Ascending aorta (tissue), 2 donors: ENCODE results near the gene SLC26A8. TPM values are rescaled to one million over a fixed set of nuclear protein-coding genes. Genes with fewer than 3 reads are reported as not detected.
"Not testable (repeated sequence)": the region's sequence is repeated elsewhere in the genome, so short reads cannot be mapped to it uniquely, and the experiment has no call there.

Experiments
- DNase-seq, 2 donors: peaks; one replicate each; pipeline ENCODE4 v3.0.0-alpha.2; 2019; ENCODE audit warnings: low spot score in 2 of 2
- H3K27ac ChIP-seq, 2 donors: fragments of 200-600 bp; sonication (generic); one replicate each; pipeline ENCODE4 v1.5.1; 2016 to 2017; ENCODE audit warnings: mild to moderate bottlenecking in 1 of 2
- H3K27me3 ChIP-seq: fragments of 200-600 bp; sonication (generic); one replicate; pipeline ENCODE4 v1.5.1; 2017
- H3K36me3 ChIP-seq, 2 donors: fragments of 200-600 bp; sonication (generic); one replicate each; pipeline ENCODE4 v1.5.1; 2016
- H3K4me1 ChIP-seq, 2 donors: fragments of 200-600 bp; sonication (generic); one replicate each; pipeline ENCODE4 v1.5.1; 2016 to 2017; ENCODE audit warnings: mild to moderate bottlenecking in 1 of 2
- H3K4me3 ChIP-seq, 2 donors: fragments of 200-600 bp; sonication (generic); one replicate each; pipeline ENCODE4 v1.5.1; 2016 to 2017; ENCODE audit warnings: mild to moderate bottlenecking in 1 of 2
- H3K9me3 ChIP-seq, 2 donors: fragments of 200-600 bp; sonication (generic); one replicate each; pipeline ENCODE4 v1.5.1; 2016
- intact Hi-C: fragments of 100-400 bp; cut with DNase I; formaldehyde crosslinking; loops from one replicate; pipeline ENCODE4 v1.15.1; 2023
- total RNA-seq: library from RNA; depleted of rRNA; stranded (reverse); fragments of >200 nt; gene quantifications from one replicate; pipeline ENCODE4 v1.1.0, GENCODE V29; 2016
- TF ChIP-seq, protein P1 (sequence below), 3 experiments: fragments of 200-600 bp in 2 of 3; fragments of 450-650 bp in 1 of 3; sonication (generic) in 2 of 3; IDR thresholded peaks; one replicate each; pipeline ENCODE4 v1.5.1; 2016 to 2019; ENCODE audit warnings: antibody characterized with exemption in 3 of 3, mild to moderate bottlenecking in 1 of 3, moderate library complexity in 1 of 3

SLC26A8 gene
- total RNA-seq, 1 donor from 2014 or later: not detected

- intact Hi-C loops: no loop called here
- no peaks in the 10 kb centered on the region for H3K4me1 ChIP-seq
Measured at GRCh38 chr6:35943390-35943789, 81.1 kb downstream of the SLC26A8 start.

DNA sequence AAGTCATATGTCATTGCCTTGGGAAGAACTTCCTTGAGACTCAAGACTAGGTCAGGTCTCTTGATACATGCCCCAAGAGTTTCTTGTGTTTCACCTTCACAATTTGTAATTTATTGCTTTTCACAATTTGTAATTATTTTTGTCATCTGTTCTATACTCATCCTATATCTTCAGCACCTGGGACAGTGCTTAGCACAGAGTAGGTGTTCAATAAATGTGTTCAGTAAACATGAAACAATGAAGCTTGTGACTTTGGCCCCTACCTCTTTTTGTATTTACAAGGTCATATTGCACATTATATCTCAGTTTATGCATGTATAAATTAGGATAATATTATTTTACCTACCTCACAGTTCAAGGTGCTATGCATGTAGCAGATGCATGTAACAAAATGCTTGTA, 82.1 kb downstream of the SLC26A8 start:
- intact Hi-C loops: no loop called here
- no peak overlapping the region for H3K4me3 ChIP-seq
- TF ChIP-seq, protein P1, sequence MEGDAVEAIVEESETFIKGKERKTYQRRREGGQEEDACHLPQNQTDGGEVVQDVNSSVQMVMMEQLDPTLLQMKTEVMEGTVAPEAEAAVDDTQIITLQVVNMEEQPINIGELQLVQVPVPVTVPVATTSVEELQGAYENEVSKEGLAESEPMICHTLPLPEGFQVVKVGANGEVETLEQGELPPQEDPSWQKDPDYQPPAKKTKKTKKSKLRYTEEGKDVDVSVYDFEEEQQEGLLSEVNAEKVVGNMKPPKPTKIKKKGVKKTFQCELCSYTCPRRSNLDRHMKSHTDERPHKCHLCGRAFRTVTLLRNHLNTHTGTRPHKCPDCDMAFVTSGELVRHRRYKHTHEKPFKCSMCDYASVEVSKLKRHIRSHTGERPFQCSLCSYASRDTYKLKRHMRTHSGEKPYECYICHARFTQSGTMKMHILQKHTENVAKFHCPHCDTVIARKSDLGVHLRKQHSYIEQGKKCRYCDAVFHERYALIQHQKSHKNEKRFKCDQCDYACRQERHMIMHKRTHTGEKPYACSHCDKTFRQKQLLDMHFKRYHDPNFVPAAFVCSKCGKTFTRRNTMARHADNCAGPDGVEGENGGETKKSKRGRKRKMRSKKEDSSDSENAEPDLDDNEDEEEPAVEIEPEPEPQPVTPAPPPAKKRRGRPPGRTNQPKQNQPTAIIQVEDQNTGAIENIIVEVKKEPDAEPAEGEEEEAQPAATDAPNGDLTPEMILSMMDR (IDR thresholded peaks at IDR 0.05): no peak
- no peak for DNase-seq
- H3K9me3 ChIP-seq: no peaks in the 10 kb centered on the region
- H3K36me3 ChIP-seq: no peaks in the 10 kb centered on the region
- no peak overlapping the region for H3K27ac ChIP-seq
- no peaks in the 10 kb centered on the region for H3K4me1 ChIP-seq
- no peaks in the 10 kb centered on the region for H3K27me3 ChIP-seq

More at GRCh38 chr6:35943390-35943789, 81.1 kb downstream of the SLC26A8 start:
- DNase-seq: no peak
- Histone ChIP-seq H3K9me3 (no peaks in the 10 kb centered on the region), H3K4me3 (no peak overlapping the region), H3K27me3 (no peaks in the 10 kb centered on the region), H3K36me3 (no peaks in the 10 kb centered on the region), H3K27ac (no peak overlapping the region)
- TF ChIP-seq, protein P1 (IDR thresholded peaks at IDR 0.05): no peak

- H3K27ac ChIP-seq, H3K27me3 ChIP-seq, H3K9me3 ChIP-seq, H3K36me3 ChIP-seq, H3K4me1 ChIP-seq, intact Hi-C loops, DNase-seq, H3K4me3 ChIP-seq: not testable (repeated sequence)
Measured at GRCh38 chr6:35941170-35941569, 83.3 kb downstream of the SLC26A8 start.

DNA sequence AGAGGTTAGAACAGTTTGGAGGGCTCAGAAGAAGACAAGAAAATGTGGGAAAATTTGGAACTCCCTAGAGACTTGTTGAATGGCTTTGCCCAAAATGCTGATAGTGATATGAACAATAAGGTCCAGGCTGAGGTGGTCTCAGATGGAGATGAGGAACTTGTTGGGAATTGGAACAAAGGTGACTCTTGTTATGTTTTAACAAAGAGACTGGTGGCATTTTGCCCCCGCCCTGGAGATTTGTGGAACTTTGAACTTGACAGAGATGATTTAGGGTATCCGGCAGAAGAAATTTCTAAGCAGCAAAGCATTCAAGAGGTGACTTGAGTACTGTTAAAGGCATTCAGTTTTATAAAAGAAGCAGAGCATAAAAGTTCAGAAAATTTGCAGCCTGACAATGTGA, 84.4 kb downstream of the SLC26A8 start:
- H3K4me3 ChIP-seq, H3K27me3 ChIP-seq, H3K9me3 ChIP-seq, H3K36me3 ChIP-seq, H3K27ac ChIP-seq, DNase-seq, H3K4me1 ChIP-seq, intact Hi-C loops: not testable (repeated sequence)

DNA sequence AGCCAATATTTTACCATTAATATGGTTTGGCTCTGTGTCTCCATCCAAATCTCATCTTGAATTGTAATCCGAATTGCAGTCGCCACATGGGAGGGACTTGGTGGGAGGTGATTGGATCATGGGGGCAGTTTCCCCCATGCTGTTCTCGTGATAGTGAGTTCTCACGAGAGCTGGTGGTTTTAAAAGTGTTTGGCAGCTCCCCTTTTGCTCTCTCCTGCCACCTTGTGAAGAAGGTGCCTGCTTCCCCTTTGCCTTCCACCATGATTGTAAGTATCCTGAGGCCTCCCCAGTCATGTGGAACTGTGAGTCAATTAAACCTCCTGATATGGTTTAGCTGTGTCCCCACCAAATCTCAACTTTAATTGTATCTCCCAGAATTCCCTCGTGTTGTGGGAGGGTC, 85.2 kb downstream of the SLC26A8 start:
- H3K9me3 ChIP-seq, H3K36me3 ChIP-seq, intact Hi-C loops, DNase-seq, H3K27me3 ChIP-seq, H3K4me1 ChIP-seq, H3K4me3 ChIP-seq, H3K27ac ChIP-seq: not testable (repeated sequence)

DNA sequence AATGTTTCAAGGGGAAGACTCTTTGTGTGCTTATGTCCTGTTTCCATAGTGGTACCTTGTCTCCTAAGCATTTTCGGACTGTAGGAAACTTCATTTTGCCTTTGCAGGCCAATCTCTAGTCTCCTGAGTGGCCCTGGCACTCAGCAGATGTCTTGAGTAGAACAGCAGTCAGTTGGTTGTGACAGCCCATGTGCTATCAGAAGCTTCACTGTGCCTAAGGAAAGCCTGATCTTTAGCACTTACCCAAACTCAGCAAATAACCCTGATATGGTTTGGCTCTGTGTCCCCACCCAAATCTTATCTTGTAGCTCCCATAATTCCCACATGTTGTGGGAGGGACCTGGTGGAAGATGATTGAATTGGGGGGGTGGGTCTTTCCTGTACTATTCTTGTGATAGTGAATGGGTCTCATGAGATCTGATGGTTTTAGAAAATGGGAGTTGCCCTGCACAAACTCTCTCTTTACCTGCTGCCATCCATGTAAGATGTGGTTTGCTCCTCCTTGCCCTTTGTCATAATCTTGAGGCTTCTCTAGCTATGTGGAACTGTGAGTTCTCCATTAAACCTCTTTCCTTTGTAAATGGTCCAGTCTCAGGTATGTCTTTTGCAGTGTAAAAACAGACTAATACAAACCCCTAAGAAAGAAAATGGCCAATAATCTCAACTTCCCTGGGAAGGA, 87.6 kb downstream of the SLC26A8 start:
- no peaks in the 10 kb centered on the region for H3K36me3 ChIP-seq
- TF ChIP-seq, protein P1 (IDR thresholded peaks at IDR 0.05): no peak
- intact Hi-C loops: no loop called here
- no peaks in the 10 kb centered on the region for H3K4me1 ChIP-seq
- no peaks in the 10 kb centered on the region for H3K9me3 ChIP-seq
- no peaks in the 10 kb centered on the region for H3K27me3 ChIP-seq
- DNase-seq: no peak
- no peak overlapping the region for H3K27ac ChIP-seq
- H3K4me3 ChIP-seq: no peak overlapping the region

- no peak for DNase-seq
- Histone ChIP-seq H3K27me3 (no peaks in the 10 kb centered on the region), H3K4me1 (no peaks in the 10 kb centered on the region), H3K9me3 (no peaks in the 10 kb centered on the region), H3K4me3 (no peak overlapping the region), H3K36me3 (no peaks in the 10 kb centered on the region), H3K27ac (no peak overlapping the region)
- TF ChIP-seq, protein P1 (IDR thresholded peaks at IDR 0.05): no peak
- intact Hi-C loops: no loop called here
Measured at GRCh38 chr6:35935469-35935868, 89.0 kb downstream of the SLC26A8 start.
